ENCODE results near the gene HOXA3. TPM values are rescaled to one million over a fixed set of nuclear protein-coding genes. Genes with fewer than 3 reads are reported as not detected.
A peak's percentile ranks its signal among the peaks of the same experiment; 100 is the strongest.

The HOXA3 gene
- total and polyA plus RNA-seq, 2 donors (not counting 1 experiment from before 2014, with no cell fraction given), result 0.68 to 1.5 TPM

DNA sequence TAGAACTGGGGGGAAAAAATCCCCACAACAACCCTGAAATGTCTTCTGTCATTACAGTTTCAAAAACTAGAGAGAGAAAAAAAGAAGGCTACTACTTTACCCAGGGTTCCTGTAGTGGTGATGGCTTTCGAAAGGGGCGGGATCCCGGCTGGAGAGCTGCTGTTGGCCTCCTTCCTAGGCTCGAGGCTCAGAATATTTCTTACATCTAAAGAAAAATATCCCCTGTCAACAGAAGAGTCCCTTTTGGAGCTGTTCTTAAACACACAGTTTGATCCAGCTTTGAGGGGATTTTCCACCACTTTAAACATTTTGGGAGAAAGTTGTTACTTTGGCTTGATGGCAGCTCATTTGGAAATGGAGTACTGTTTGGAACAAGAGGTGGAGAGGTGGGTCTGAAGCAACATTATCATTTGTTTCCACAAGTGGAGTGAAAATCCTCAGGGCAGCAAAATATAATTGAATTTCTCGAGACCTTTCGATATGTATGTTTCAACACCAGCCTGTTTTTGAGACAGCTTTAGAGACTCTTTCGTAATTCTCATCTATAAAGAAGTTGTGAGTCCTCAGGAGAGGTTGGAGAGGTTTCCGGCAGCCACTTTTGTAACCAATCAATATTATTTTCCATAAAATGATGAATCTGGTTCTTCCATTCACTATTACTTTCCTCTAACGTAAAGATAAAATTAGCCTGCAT is 42.5 kb upstream of the HOXA3 start:
- Histone ChIP-seq H3K27ac (ENCODE audit: insufficient read depth, low read length) (no peak overlapping the region), H3K4me3 (replicated peaks in 1 of 4; ENCODE audit: control extremely low read depth in 1 of 4, insufficient read depth in 1 of 4, low read depth in 3 of 4, low read length in 4 of 4) (no peak overlapping the region), H4K20me1 (ENCODE audit: control insufficient read depth, extremely low read depth, insufficient read depth, low read length) (no peaks in the 10 kb centered on the region), H3K4me2 (ENCODE audit: extremely low read depth, insufficient read depth, low read length) (no peak overlapping the region), H3K4me1 (ENCODE audit: control insufficient read depth, extremely low read depth, insufficient read depth, low read length) (no peaks in the 10 kb centered on the region), H3K9ac (ENCODE audit: insufficient read depth, low read length) (no peak overlapping the region), H3K36me3 (ENCODE audit: control insufficient read depth, insufficient read depth, low read length) (no peaks in the 10 kb centered on the region), H3K27me3 (ENCODE audit: control insufficient read depth, insufficient read depth, low read length) (peaks cover 72% of the 10 kb centered on the region), H3K79me2 (ENCODE audit: control insufficient read depth, insufficient read depth, low read length) (no peaks in the 10 kb centered on the region), H3K9me3 (ENCODE audit: control insufficient read depth, insufficient read depth, low read depth, low read length) (no peaks in the 10 kb centered on the region), H2AFZ (ENCODE audit: low read length) (no peak overlapping the region)
- DNase-seq (ENCODE audit: low read depth in 2 of 2), result no peak
- TF ChIP-seq, protein P1, sequence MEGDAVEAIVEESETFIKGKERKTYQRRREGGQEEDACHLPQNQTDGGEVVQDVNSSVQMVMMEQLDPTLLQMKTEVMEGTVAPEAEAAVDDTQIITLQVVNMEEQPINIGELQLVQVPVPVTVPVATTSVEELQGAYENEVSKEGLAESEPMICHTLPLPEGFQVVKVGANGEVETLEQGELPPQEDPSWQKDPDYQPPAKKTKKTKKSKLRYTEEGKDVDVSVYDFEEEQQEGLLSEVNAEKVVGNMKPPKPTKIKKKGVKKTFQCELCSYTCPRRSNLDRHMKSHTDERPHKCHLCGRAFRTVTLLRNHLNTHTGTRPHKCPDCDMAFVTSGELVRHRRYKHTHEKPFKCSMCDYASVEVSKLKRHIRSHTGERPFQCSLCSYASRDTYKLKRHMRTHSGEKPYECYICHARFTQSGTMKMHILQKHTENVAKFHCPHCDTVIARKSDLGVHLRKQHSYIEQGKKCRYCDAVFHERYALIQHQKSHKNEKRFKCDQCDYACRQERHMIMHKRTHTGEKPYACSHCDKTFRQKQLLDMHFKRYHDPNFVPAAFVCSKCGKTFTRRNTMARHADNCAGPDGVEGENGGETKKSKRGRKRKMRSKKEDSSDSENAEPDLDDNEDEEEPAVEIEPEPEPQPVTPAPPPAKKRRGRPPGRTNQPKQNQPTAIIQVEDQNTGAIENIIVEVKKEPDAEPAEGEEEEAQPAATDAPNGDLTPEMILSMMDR (conservative IDR thresholded peaks at IDR 0.05 in 1 of 2, IDR thresholded peaks at IDR 0.05 in 1 of 2; ENCODE audit: low read depth in 1 of 2, low read length in 2 of 2), result no peak
- TF ChIP-seq EZH2 (IDR thresholded peaks at IDR 0.05; ENCODE audit: low read length, missing control alignments), result no peak

DNA sequence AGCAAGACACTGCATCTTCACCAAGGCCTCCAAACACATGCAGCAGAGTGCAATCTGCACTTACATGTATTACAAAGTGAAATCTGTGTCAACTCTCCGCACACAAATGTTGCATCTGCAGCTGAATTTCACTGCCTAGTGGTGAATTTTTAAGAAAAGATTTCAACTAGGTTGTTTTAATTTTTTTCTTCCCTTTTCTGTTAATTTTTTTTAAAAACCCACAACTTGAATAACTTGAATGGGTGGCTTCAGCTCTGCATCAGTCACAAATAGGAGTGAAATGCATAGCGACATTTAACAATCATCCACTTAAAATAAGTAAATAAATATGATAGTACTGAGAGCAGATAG is 41.6 kb upstream of the HOXA3 start:
- no peaks in the 10 kb centered on the region for H3K9me3 ChIP-seq (ENCODE audit: control insufficient read depth, insufficient read depth, low read depth, low read length)
- no peak overlapping the region for H3K4me3 ChIP-seq (replicated peaks in 1 of 4; ENCODE audit: control extremely low read depth in 1 of 4, insufficient read depth in 1 of 4, low read depth in 3 of 4, low read length in 4 of 4)
- H3K36me3 ChIP-seq (ENCODE audit: control insufficient read depth, insufficient read depth, low read length), result no peaks in the 10 kb centered on the region
- H3K79me2 ChIP-seq (ENCODE audit: control insufficient read depth, insufficient read depth, low read length), result no peaks in the 10 kb centered on the region
- peaks cover 76% of the 10 kb centered on the region for H3K27me3 ChIP-seq (ENCODE audit: control insufficient read depth, insufficient read depth, low read length)
- no peak overlapping the region for H3K9ac ChIP-seq (ENCODE audit: insufficient read depth, low read length)
- H3K27ac ChIP-seq (ENCODE audit: insufficient read depth, low read length), result no peak overlapping the region
- no peaks in the 10 kb centered on the region for H4K20me1 ChIP-seq (ENCODE audit: control insufficient read depth, extremely low read depth, insufficient read depth, low read length)
- H2AFZ ChIP-seq (ENCODE audit: low read length), result no peak overlapping the region
- TF ChIP-seq EZH2 (IDR thresholded peaks at IDR 0.05; ENCODE audit: low read length, missing control alignments), result peak; percentile 5
- TF ChIP-seq, protein P1 (conservative IDR thresholded peaks at IDR 0.05 in 1 of 2, IDR thresholded peaks at IDR 0.05 in 1 of 2; ENCODE audit: low read depth in 1 of 2, low read length in 2 of 2), result no peak
- no peak for DNase-seq (ENCODE audit: low read depth in 2 of 2)
- no peaks in the 10 kb centered on the region for H3K4me1 ChIP-seq (ENCODE audit: control insufficient read depth, extremely low read depth, insufficient read depth, low read length)
- no peak overlapping the region for H3K4me2 ChIP-seq (ENCODE audit: extremely low read depth, insufficient read depth, low read length)

DNA sequence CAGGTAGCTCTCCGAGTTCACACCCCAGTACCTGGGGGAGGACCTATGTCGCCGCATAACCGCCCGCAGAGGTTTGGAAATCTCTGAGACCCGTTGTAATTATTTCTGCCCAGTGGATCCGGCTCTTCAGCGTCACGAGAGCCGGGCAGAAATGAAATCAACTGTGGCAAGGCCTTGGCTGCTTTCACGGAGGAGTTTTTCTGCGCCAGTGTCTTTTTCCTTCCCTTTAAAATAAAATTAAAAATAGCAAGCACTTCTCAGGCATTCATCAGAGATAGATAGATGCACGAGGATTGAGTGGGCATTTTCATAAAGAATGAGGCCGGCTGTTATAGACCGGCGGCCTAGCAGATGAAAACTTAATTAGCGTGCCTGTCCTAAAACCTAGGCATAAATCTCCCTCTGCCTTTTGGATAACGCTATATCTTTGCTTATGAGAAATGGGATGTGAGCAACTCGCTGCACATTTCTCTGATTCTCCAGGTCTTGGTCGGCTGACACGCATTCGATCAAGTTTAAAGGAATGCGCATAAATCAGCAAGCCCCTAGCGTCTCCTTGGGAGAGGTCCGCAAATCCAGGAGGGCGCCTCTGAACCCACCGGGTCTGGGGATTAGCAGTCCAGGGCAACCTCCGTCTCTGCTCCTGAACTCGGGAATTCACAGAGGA is 41.1 kb upstream of the HOXA3 start:
- DNase-seq (ENCODE audit: low read depth in 2 of 2), result no peak
- H3K27ac ChIP-seq (ENCODE audit: insufficient read depth, low read length), result no peak overlapping the region
- H3K4me1 ChIP-seq (ENCODE audit: control insufficient read depth, extremely low read depth, insufficient read depth, low read length), result no peaks in the 10 kb centered on the region
- no peaks in the 10 kb centered on the region for H3K79me2 ChIP-seq (ENCODE audit: control insufficient read depth, insufficient read depth, low read length)
- H3K4me2 ChIP-seq (ENCODE audit: extremely low read depth, insufficient read depth, low read length), result no peak overlapping the region
- H4K20me1 ChIP-seq (ENCODE audit: control insufficient read depth, extremely low read depth, insufficient read depth, low read length), result no peaks in the 10 kb centered on the region
- no peaks in the 10 kb centered on the region for H3K9me3 ChIP-seq (ENCODE audit: control insufficient read depth, insufficient read depth, low read depth, low read length)
- no peak overlapping the region for H2AFZ ChIP-seq (ENCODE audit: low read length)
- TF ChIP-seq EZH2 (IDR thresholded peaks at IDR 0.05; ENCODE audit: low read length, missing control alignments), result peak; percentile 91
- TF ChIP-seq, protein P1 (conservative IDR thresholded peaks at IDR 0.05 in 1 of 2, IDR thresholded peaks at IDR 0.05 in 1 of 2; ENCODE audit: low read depth in 1 of 2, low read length in 2 of 2), result no peak
- peaks cover 72% of the 10 kb centered on the region for H3K27me3 ChIP-seq (ENCODE audit: control insufficient read depth, insufficient read depth, low read length)
- H3K9ac ChIP-seq (ENCODE audit: insufficient read depth, low read length), result no peak overlapping the region
- no peak overlapping the region for H3K4me3 ChIP-seq (replicated peaks in 1 of 4; ENCODE audit: control extremely low read depth in 1 of 4, insufficient read depth in 1 of 4, low read depth in 3 of 4, low read length in 4 of 4)
- no peaks in the 10 kb centered on the region for H3K36me3 ChIP-seq (ENCODE audit: control insufficient read depth, insufficient read depth, low read length)

Data from fibroblast of lung (primary cell).